Smooth muscle cell (in vitro differentiated cells): Measurements from ENCODE around the gene PARD3B. TPM values are rescaled to one million over a fixed set of nuclear protein-coding genes. Genes with fewer than 3 reads are reported as not detected.
"Not testable (repeated sequence)": the region's sequence is repeated elsewhere in the genome, so short reads cannot be mapped to it uniquely, and the experiment has no call there.

Experiments used
- DNase-seq: peaks from one replicate; lab custom pipeline; 2025; ENCODE audit not compliant: unreplicated experiment; lab: John Stamatoyannopoulos, UW
- H2AFZ ChIP-seq: fragments of 200-600 bp; sonication (generic); 2 replicates; pipeline ENCODE4 v1.6.0; 2016; ENCODE audit warnings: antibody characterized with exemption, low read depth, mild to moderate bottlenecking
- H3F3A ChIP-seq: fragments of 200-600 bp; sonication (generic); 2 replicates; pipeline ENCODE4 v1.6.0; 2017; ENCODE audit warnings: antibody characterized with exemption, low read depth
- H3K27ac ChIP-seq: fragments of 200-600 bp; sonication (generic); 2 replicates; pipeline ENCODE4 v1.5.1; 2016; ENCODE audit warnings: low read depth, mild to moderate bottlenecking
- H3K27me3 ChIP-seq: fragments of 200-600 bp; sonication (generic); 2 replicates; pipeline ENCODE4 v1.6.1; 2016; ENCODE audit warnings: low read depth, mild to moderate bottlenecking
- H3K36me3 ChIP-seq: fragments of 200-600 bp; sonication (generic); 2 replicates; pipeline ENCODE4 v1.5.1; 2016; ENCODE audit warnings: low read depth
- H3K4me1 ChIP-seq: fragments of 200-600 bp; sonication (generic); 2 replicates; pipeline ENCODE4 v1.5.1; 2016; ENCODE audit warnings: low read depth
- H3K4me2 ChIP-seq: fragments of 200-600 bp; sonication (generic); 2 replicates; pipeline ENCODE4 v1.6.0; 2016; ENCODE audit warnings: mild to moderate bottlenecking
- H3K4me3 ChIP-seq: fragments of 200-600 bp; sonication (generic); 2 replicates; pipeline ENCODE4 v1.5.1; 2016; ENCODE audit warnings: mild to moderate bottlenecking
- H3K79me2 ChIP-seq: fragments of 200-600 bp; sonication (generic); 2 replicates; pipeline ENCODE4 v1.6.0; 2016; ENCODE audit warnings: low read depth, mild to moderate bottlenecking
- H3K9ac ChIP-seq: fragments of 200-600 bp; sonication (generic); 2 replicates; pipeline ENCODE4 v1.6.0; 2016; ENCODE audit warnings: low read depth
- H3K9me3 ChIP-seq: fragments of 200-600 bp; sonication (generic); replicated peaks from 2 replicates; pipeline ENCODE4 v1.5.1; 2016; ENCODE audit warnings: low read depth
- H4K20me1 ChIP-seq: fragments of 200-600 bp; sonication (generic); 2 replicates; pipeline ENCODE4 v1.6.0; 2016; ENCODE audit warnings: low read depth
- CTCF ChIP-seq: fragments of 200-600 bp; sonication (generic); IDR thresholded peaks from 2 replicates; pipeline ENCODE4 v1.5.1; 2017; ENCODE audit warnings: borderline replicate concordance, mild to moderate bottlenecking, antibody characterized with exemption; ENCODE audit not compliant: insufficient read depth, poor library complexity, severe bottlenecking
- WGBS: methylation state at CpG from one replicate; pipeline ENCODE4 v1.1.7; 2016; ENCODE audit warnings: low lambda C conversion rate; 5-methylcytosine and 5-hydroxymethylcytosine counted together
- polyA plus RNA-seq: library from polyadenylated mRNA; unstranded; fragments of >200 nt; fragmentation: Nextera tagmentation; extraction: Ambion mirVana; gene quantifications from 2 replicates; pipeline ENCODE4 v1.2.1, GENCODE V29; 2016
- total RNA-seq: library from RNA; depleted of rRNA; stranded (reverse); fragments of >200 nt; gene quantifications from 2 replicates; pipeline ENCODE4 v1.2.3, GENCODE V29; 2014

Gene PARD3B
- total and polyA plus RNA-seq, 2 experiments from 2014 or later, result 3.3 to 12.2 TPM

- Histone ChIP-seq H3K4me1 (peaks cover 18% of the 10 kb centered on the region), H3K27me3 (no peaks in the 10 kb centered on the region), H3K36me3 (no peaks in the 10 kb centered on the region), H3F3A (peaks cover 8% of the 10 kb centered on the region), H3K4me2 (peak overlapping the region; percentile 75), H4K20me1 (no peaks in the 10 kb centered on the region), H3K9me3 (no peaks in the 10 kb centered on the region), H3K4me3 (no peak overlapping the region), H2AFZ (no peak overlapping the region), H3K79me2 (peaks cover 21% of the 10 kb centered on the region), H3K9ac (no peak overlapping the region), H3K27ac (peak overlapping the region; percentile 51)
- WGBS, result 8% methylated on average over 3 of the region's 3 CpGs
- no peak for DNase-seq
- TF ChIP-seq CTCF, result no peak
Measured at GRCh38 chr2:204551512-204551863, 6.2 kb downstream of the PARD3B start.

- Histone ChIP-seq H4K20me1 (no peaks in the 10 kb centered on the region), H3K79me2 (peaks cover 5% of the 10 kb centered on the region), H3K9me3 (peaks cover 5% of the 10 kb centered on the region), H3K4me1 (no peaks in the 10 kb centered on the region), H3F3A (peaks cover 1% of the 10 kb centered on the region), H2AFZ (no peak overlapping the region), H3K9ac (no peak overlapping the region), H3K27ac (no peak overlapping the region), H3K4me2 (no peak overlapping the region), H3K36me3 (no peaks in the 10 kb centered on the region), H3K4me3 (no peak overlapping the region), H3K27me3 (no peaks in the 10 kb centered on the region)
- DNase-seq, result no peak
- 93% methylated on average over 1 of the region's 1 CpG for whole genome bisulfite sequencing
- no peak for TF ChIP-seq CTCF
Measured at GRCh38 chr2:204557604-204558003, 12.3 kb downstream of the PARD3B start.

GRCh38 chr2:204559358-204559757 lies 14.1 kb downstream of the PARD3B start:
- not testable (repeated sequence) for H2AFZ ChIP-seq, H3K4me1 ChIP-seq, H3K79me2 ChIP-seq, H3K27me3 ChIP-seq, H3K9me3 ChIP-seq, H3K4me2 ChIP-seq, H3F3A ChIP-seq, DNase-seq, H3K36me3 ChIP-seq, H4K20me1 ChIP-seq, H3K27ac ChIP-seq, H3K9ac ChIP-seq, H3K4me3 ChIP-seq

GRCh38 chr2:204560902-204561301 lies 15.6 kb downstream of the PARD3B start:
- Histone ChIP-seq H3K9ac (no peak overlapping the region), H3K9me3 (peaks cover 5% of the 10 kb centered on the region), H3F3A (no peaks in the 10 kb centered on the region), H3K27ac (no peak overlapping the region), H3K4me2 (no peak overlapping the region), H4K20me1 (no peaks in the 10 kb centered on the region), H3K4me3 (no peak overlapping the region), H3K4me1 (no peaks in the 10 kb centered on the region), H3K36me3 (no peaks in the 10 kb centered on the region), H3K27me3 (no peaks in the 10 kb centered on the region), H2AFZ (no peak overlapping the region), H3K79me2 (no peaks in the 10 kb centered on the region)
- TF ChIP-seq CTCF, result no peak
- DNase-seq, result no peak
- WGBS, result 93% methylated on average over 3 of the region's 3 CpGs
